IPS DF 6.9 (cell line): ENCODE measurements around the gene ST3GAL2.

Experiments used
- DNase-seq: peaks from one replicate; pipeline ENCODE4 v3.0.0-alpha.2; 2013; ENCODE audit warnings: low read depth, low spot score
- H3K27ac ChIP-seq: one replicate; pipeline ENCODE4 v1.5.1; 2013; ENCODE audit warnings: low read length, control low read depth
- H3K27me3 ChIP-seq: 2 replicates; pipeline ENCODE4 v1.6.1; 2013; ENCODE audit warnings: mild to moderate bottlenecking, low read length; ENCODE audit not compliant: control insufficient read depth, insufficient read depth
- H3K36me3 ChIP-seq: 2 replicates; pipeline ENCODE4 v1.6.1; 2013; ENCODE audit warnings: low read length; ENCODE audit not compliant: control insufficient read depth, insufficient read depth
- H3K4me1 ChIP-seq: 2 replicates; pipeline ENCODE4 v1.6.1; 2013; ENCODE audit warnings: low read length; ENCODE audit not compliant: control insufficient read depth, insufficient read depth
- H3K4me3 ChIP-seq: 2 replicates; pipeline ENCODE4 v1.5.1; 2013; ENCODE audit warnings: mild to moderate bottlenecking, low read length
- H3K9me3 ChIP-seq: 2 replicates; pipeline ENCODE4 v1.6.1; 2013; ENCODE audit warnings: low read length, inconsistent platforms; ENCODE audit not compliant: control insufficient read depth, insufficient read depth
- WGBS: extraction: QIAGEN DNeasy Blood & Tissue Kit; methylation state at CpG from one replicate; pipeline ENCODE4 v1.1.7; 2013; ENCODE audit warnings: mixed read lengths, missing lambda C conversion rate; ENCODE audit not compliant: insufficient read length, insufficient coverage; 5-methylcytosine and 5-hydroxymethylcytosine counted together

The ST3GAL2 gene

DNA sequence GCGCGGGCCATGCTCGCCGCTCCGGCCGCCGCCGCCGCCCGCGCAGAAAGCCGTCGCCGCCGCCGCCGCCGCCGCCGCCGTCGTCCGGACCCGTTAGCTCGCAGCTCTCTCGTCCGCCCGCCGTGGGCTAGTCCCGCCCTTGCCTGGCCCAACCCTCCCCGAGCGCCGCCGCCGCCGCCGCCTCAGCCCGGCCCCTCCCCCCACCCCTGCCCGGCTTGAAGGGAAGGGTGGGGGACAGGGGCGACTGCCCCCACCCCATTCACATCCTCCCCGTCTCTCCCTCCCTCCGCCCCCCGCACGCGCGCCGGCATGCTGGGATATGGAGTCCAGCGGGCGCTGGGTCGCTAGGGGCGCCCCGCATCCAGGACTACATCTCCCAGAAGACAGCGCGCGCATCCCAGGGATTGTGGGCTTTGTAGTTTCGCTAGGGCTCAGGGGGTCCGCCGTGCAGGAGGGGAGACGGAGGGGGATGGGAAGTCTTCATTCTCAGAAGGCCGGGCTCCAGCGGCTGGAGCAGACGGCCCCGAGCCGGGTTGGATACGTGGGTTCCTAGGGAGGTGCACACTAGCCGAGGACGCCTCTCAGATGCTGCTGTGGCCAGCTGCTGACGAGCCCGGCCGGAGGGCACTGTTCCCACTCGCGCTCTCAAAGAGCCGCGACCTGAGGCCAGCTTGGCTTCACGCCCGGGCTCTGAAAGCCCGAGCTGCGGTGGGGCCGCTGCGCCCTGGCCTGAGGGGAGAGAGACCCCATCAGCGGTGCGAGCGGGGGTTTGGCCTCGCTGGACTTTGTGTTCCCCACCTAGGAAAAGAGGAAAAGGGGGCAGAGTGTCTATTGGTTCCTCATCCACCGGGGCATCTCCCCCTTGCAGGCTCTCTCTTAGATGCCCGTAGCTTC is at the start of gene ST3GAL2:
Gene ST3GAL2, minus strand, starts transcription at position 132 of the 894 bp plus-strand sequence. CDS start 40,570 bp downstream, outside the sequence.
- H3K4me3 ChIP-seq, result peak within 1 kb of the TSS; percentile 68

DNA sequence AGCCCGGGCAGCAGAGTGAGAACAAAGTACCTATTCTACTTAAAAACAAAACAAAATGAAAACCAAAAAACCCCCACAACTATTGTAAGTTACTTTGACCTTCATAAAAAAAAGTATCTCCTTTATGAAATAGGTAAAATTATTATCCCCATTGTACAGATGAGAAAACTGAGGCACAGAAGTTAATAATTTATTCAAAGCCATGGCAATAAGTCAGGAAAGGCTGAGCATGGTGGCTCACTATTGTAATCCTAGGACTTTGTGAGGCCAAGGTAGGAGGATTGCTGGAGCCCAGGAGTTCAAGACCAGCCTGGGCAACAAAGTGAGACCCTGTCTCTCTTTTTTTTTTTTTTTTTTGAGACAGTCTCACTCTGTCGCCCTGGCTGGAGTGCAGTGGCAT is 46.0 kb upstream of the ST3GAL2 start:
- Histone ChIP-seq H3K4me1 (no peaks in the 10 kb centered on the region), H3K27ac (no peak overlapping the region), H3K36me3 (peaks cover 14% of the 10 kb centered on the region; the same call in 1 of the 2 replicates), H3K4me3 (no peak overlapping the region), H3K9me3 (no peaks in the 10 kb centered on the region), H3K27me3 (no peaks in the 10 kb centered on the region)
- no peak for DNase-seq
- WGBS, result no CpG with 5 or more reads among the region's 2 CpGs

More for the DNA sequence above, at the start of gene ST3GAL2:
- no peaks in the 10 kb centered on the region for H3K27me3 ChIP-seq
- no CpG with 5 or more reads among the region's 86 CpGs for WGBS
- H3K27ac ChIP-seq, result no peak within 1 kb of the TSS
- peak; percentile 88 for DNase-seq
- H3K36me3 ChIP-seq, result peaks cover 3% of the 10 kb centered on the region; the same call in 1 of the 2 replicates
- H3K4me1 ChIP-seq, result no peaks in the 10 kb centered on the region
- no peaks in the 10 kb centered on the region for H3K9me3 ChIP-seq

DNA sequence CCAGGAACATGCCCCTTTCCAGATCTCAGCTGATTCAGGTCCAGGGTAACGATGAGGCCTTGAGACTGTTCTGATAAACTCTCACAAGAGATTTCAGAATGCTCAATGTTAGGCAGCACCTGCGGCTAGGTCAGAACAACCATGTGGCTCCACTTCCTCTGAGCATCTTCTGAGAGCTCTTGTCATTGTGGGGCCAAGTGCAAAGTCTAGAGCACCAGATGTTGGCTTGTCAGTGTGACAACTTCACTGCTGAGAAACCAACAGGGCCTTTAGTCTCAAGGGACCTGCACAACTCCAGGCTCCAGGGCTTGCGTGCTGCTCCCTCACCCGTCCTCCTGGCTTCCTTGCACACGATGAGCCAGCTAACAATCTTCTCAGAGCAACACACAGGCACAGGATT is 44.5 kb upstream of the ST3GAL2 start:
- Histone ChIP-seq H3K27ac (no peak overlapping the region), H3K27me3 (no peaks in the 10 kb centered on the region), H3K36me3 (peaks cover 18% of the 10 kb centered on the region; the same call in 1 of the 2 replicates), H3K4me1 (peaks cover 2% of the 10 kb centered on the region; the same call in 1 of the 2 replicates), H3K9me3 (no peaks in the 10 kb centered on the region), H3K4me3 (no peak overlapping the region)
- WGBS, result no CpG with 5 or more reads among the region's 5 CpGs
- DNase-seq, result no peak

- Histone ChIP-seq H3K27me3 (no peaks in the 10 kb centered on the region), H3K36me3 (peaks cover 18% of the 10 kb centered on the region; the same call in 1 of the 2 replicates), H3K9me3 (no peaks in the 10 kb centered on the region), H3K27ac (no peak overlapping the region), H3K4me3 (no peak overlapping the region), H3K4me1 (peaks cover 2% of the 10 kb centered on the region; the same call in 1 of the 2 replicates)
- WGBS, result no CpG with 5 or more reads among the region's 5 CpGs
- no peak for DNase-seq
These were observed 43.7 kb upstream of the ST3GAL2 start for GRCh38 chr16:70482624-70483023.

DNA sequence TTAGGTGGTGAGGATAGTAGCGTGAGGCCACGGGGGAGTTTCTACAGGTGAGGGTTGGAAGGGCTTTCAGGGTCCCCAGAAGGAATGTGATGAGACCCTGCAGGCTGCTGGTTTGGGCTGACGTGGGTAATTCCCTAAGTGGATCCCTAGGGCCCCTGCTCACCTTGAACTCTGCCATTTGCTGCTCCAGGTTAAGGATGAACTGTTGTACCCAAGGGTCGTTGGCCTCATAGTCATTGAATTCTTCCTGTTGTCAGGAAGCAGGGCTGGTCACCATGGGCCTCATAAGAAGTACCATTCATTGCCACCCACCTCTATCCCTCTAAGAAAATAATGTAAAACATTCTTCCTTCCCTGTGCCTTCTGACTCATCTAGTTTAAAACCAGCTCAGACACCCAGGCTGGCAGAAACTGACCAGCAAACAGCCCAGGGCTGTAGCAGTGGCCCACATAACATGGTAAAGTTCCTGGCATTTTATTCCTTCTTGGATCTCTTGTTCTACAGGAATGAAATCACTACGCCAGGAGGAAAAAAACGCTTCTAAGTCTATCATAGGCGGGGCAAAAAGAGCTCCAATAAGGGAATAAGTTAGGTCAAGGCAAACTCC is 43.1 kb upstream of the ST3GAL2 start:
- H3K36me3 ChIP-seq, result peaks cover 18% of the 10 kb centered on the region; the same call in 1 of the 2 replicates
- no peaks in the 10 kb centered on the region for H3K9me3 ChIP-seq
- no peak overlapping the region for H3K4me3 ChIP-seq
- H3K27ac ChIP-seq, result no peak overlapping the region
- no peak for DNase-seq
- no CpG with 5 or more reads among the region's 7 CpGs for WGBS
- H3K4me1 ChIP-seq, result peaks cover 2% of the 10 kb centered on the region; the same call in 1 of the 2 replicates
- no peaks in the 10 kb centered on the region for H3K27me3 ChIP-seq

DNA sequence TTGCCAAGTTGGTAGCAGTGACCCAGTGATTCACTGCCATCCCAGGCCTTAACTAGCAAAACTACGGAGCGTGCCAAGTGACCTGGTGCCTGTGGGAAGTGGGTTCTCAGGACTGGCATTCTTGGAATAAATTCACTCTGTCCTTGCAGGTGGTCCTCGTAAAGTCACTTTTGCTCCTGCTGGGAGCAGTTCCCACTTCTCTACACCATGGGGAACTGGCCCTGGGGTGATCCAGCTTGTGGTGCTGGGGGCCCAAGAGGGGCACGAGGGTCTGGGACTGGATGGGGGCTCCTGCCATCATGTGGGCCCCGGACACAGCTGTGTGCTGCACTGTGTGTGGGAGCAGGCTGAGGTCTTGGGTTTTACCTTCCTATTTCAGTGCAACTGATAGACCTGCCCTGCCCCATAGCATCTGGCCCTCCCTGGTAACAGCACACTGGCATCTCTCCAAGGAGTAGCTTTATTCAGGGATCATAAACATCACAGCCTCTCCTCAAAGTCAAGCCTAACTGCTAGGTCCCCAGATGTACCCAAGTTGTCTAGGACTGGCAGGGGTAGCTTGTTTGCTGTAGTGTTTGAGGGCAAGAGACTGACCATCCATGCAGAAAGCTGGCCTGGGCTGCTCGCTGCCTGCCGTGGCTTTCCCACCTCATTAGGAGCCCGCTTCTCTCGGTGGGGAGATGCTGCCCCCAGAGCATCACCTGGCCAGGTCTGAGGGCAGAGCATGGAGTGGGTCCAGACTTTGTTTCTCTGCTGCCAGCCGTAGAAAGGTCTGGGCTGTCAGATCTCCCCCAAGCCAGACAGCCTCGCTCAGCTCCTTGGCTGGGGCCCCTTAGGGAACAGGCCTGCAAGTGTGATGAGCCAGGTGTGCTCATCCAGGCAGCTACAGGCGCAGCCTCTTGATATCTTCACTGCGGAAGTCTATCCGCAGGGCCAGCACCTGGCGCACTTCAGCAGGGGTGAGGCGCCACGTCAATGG is 41.5 kb upstream of the ST3GAL2 start:
- no CpG with 5 or more reads among the region's 17 CpGs for WGBS
- Histone ChIP-seq H3K4me1 (peaks cover 3% of the 10 kb centered on the region; the same call in 1 of the 2 replicates), H3K4me3 (no peak overlapping the region), H3K9me3 (no peaks in the 10 kb centered on the region), H3K27me3 (no peaks in the 10 kb centered on the region), H3K27ac (no peak overlapping the region), H3K36me3 (peaks cover 18% of the 10 kb centered on the region; the same call in 1 of the 2 replicates)
- no peak for DNase-seq

DNA sequence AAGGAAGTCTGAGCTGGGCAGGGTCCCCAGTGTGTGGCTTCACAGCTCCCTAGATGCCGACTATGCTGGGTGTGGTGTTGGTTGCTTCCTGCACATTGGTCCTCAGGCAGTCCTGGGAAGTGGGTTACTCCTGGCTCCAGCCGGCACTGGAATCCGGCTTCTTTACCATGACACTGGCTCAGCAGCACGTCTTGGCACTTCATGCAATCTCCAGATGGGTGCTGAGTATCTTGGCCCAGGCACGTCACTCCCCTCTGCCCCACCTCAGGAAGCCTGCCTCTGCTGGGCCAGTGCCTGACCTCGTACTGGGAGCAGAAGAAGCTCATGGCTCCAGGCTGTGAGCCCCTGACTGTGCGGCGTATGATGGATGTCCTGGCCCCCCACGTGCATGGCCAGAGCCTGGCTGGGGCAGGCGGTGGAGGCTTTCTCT is 40.0 kb upstream of the ST3GAL2 start:
- Histone ChIP-seq H3K9me3 (no peaks in the 10 kb centered on the region), H3K4me3 (no peak overlapping the region), H3K27me3 (no peaks in the 10 kb centered on the region), H3K36me3 (peaks cover 18% of the 10 kb centered on the region; the same call in 1 of the 2 replicates), H3K4me1 (peaks cover 3% of the 10 kb centered on the region; the same call in 1 of the 2 replicates), H3K27ac (no peak overlapping the region)
- no CpG with 5 or more reads among the region's 10 CpGs for WGBS
- no peak for DNase-seq

DNA sequence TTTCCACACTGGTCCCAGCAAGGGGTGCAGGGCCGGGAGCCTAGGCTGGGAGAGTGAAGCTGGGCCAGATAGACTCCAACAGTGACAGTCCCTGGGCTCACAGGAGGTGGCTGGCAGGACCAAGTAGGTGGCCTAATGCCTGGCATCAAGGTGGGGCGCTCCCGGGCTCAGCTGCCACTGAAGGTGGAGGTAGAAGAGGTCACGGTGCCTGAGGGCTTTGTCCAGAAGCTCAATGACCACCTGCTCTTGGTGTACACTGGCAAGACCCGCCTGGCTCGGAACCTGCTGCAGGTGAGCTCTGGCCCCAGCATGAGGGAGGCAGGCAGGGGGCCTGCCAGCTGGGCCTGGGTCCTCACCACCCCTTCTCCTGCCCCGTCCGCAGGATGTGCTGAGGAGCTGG is 39.3 kb upstream of the ST3GAL2 start:
- Histone ChIP-seq H3K27me3 (no peaks in the 10 kb centered on the region), H3K4me1 (peaks cover 3% of the 10 kb centered on the region; the same call in 1 of the 2 replicates), H3K4me3 (no peak overlapping the region), H3K36me3 (peaks cover 18% of the 10 kb centered on the region; the same call in 1 of the 2 replicates), H3K9me3 (no peaks in the 10 kb centered on the region), H3K27ac (no peak overlapping the region)
- no CpG with 5 or more reads among the region's 8 CpGs for WGBS
- no peak for DNase-seq

GRCh38 chr16:70476272-70477020 is 37.5 kb upstream of the ST3GAL2 start:
- H3K4me3 ChIP-seq, result no peak overlapping the region
- no peak overlapping the region for H3K27ac ChIP-seq
- no CpG with 5 or more reads among the region's 13 CpGs for WGBS
- H3K27me3 ChIP-seq, result no peaks in the 10 kb centered on the region
- H3K4me1 ChIP-seq, result peaks cover 3% of the 10 kb centered on the region; the same call in 1 of the 2 replicates
- DNase-seq, result no peak
- no peaks in the 10 kb centered on the region for H3K9me3 ChIP-seq
- peaks cover 17% of the 10 kb centered on the region; the same call in 1 of the 2 replicates for H3K36me3 ChIP-seq
